Stimulated activated CD4-positive, alpha-beta T cell treated with anti-CD3 and anti-CD28 coated beads, Interleukin-12 subunit alpha, Interleukin-12 subunit beta, amount 100 ng/mL, for 48 hours (primary cell): ENCODE results near the gene EHMT2.
"Not testable (repeated sequence)": the region's sequence is repeated elsewhere in the genome, so short reads cannot be mapped to it uniquely, and the experiment has no call there.

Experiments used
- DNase-seq, 3 donors: peaks; one replicate each; pipeline ENCODE4 v3.0.0-alpha.2; 2020; ENCODE audit warnings: low read depth in 2 of 3, low spot score in 1 of 3

Gene EHMT2

DNA sequence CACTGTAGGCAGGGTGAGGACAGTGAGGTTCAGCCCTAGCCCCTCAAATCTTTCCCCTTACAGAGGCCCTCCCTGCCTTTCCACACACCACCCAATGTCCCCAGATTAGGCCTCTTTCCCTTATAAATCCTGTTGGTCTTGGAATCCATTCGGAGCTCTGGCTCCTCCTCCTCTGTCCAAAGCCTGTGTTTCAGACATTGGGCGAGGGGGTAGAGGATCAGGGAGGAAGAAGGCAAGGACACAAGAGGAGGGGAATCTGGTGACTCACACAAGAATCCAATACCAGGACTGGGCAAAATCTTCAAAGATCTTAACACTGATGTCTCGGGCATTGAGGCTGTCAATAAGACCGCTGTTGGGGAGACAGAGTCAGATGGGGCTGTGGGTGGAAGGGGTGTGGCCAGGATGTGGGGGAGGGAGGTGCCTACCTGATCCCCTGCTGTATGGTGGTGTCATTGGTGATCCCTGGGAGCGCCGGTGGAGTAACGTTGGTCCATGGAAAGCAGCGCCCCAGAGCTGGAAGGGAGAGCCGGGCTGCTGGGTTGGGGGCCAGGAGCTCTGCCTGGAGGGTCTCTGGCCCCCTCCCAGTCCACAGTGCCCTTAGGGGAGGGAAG, 26.3 kb downstream of the EHMT2 start:
- no peak for DNase-seq

GRCh38 chr6:31870385-31870921, 27.0 kb downstream of the EHMT2 start:
- DNase-seq = no peak

DNA sequence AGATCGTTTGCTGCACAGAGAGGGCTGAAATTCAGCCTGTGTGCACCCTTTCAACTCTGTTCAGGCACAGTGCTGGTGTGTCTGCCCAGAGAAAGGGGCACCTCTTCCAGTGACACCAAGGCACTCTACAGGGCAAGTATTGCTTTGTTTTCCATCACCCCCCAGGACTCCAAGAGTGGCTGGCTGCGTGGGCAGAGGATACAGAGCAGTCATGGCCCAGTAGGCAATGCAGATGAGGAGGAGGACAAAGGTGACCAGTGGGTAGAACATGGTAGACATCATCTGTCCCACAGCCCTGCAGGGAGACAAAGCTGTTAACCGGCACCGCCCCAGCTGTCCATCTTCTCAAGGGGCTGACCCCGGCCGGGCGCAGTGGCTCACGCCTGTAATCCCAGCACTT, 28.2 kb downstream of the EHMT2 start:
- DNase-seq = no peak

- DNase-seq = not testable (repeated sequence)
Observed at GRCh38 chr6:31868658-31868971, 28.9 kb downstream of the EHMT2 start.

GRCh38 chr6:31865205-31866118, 32.0 kb downstream of the EHMT2 start:
- no peak for DNase-seq

DNA sequence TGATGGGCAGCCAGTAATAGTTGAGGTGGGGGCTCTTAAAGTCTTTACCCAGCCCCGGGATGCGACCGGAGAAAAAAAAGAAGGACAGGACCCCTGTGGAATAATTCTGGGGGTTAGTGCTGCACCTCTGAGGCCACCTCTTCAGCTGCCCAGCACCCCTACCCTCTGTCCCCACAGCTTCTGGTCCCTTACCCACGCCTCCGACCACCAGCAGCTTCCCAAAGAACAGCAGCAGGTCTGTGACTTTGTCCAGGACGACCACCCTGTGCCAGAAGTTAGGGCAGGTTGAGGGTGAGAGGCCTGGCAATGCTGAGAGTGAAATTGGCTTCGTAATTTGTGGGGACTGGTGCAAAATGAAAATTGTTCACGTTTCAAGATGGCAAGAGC, 32.7 kb downstream of the EHMT2 start:
- no peak for DNase-seq

DNA sequence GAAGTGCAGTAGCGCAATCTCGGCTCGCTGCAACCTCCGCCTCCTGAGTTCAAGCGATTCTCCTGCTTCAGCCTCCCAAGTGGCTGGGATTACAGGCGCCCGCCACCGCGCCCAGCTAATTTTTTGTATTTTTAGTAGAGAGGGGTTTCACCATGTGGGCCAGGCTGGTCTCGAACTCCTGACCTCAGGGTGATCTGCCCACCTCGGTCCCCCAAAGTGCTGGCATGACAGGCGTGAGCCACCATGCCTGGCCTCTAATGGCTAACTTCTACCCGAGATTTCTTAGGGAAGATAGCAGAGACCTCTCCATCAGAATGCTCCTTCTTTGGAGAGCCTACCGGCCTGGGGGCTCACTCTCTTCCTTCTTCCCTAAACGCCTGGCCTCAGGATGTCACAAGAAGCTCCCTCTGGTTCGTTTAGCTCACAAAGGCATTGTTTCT, 33.4 kb downstream of the EHMT2 start:
- not testable (repeated sequence) for DNase-seq

DNA sequence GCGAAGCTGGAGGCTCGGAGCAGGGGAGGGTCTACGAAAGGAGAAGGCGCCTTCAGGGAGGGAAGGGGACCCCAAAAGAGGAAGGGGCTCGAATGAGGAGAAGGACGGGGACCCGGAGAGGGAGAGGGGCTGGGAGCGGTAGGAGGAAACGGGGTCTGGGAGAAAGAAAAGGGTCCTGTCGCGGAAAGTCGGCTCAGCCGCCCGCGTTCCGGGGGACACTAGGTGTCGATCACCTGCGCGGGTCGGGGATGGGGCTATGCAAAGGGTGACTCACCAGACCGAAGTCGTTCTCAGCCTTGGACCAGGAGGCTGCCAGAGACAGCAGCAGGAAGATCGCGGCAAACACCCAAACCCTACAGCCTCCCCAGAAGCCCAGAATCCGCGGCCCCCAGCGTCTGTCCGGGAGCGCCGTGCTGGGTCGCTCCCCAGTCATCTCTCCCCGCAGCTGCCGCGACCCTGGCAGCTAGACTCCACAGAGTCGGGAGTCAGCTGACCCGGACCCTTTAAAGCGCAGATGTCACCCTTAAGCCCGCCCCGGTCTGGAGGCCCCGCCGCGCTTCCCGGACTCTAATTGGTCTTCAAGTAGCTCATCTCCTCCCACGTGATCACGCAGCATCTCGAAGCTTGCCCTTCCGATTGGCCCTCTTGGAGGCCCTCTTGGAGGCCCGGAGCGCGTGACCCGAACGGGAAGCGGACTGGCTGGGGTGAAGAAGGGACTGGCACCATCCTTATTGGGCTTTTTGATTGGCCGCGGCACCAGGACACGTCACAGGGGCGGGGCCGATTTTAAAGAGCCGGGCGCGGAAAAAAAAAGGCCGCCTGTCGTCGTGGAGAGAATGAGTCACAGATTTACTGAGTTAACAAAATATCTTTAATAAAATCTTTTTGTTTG, 34.9 kb downstream of the EHMT2 start, which contains the start of gene NEU1:
TSS of gene NEU1 (minus strand) at position 478 of the 892 bp plus-strand sequence. CDS start at position 433, 45 bp downstream.
- peak; percentile 96 to 99 (median 99) for DNase-seq

GRCh38 chr6:31861919-31862343, 35.6 kb downstream of the EHMT2 start:
- DNase-seq = no peak

DNA sequence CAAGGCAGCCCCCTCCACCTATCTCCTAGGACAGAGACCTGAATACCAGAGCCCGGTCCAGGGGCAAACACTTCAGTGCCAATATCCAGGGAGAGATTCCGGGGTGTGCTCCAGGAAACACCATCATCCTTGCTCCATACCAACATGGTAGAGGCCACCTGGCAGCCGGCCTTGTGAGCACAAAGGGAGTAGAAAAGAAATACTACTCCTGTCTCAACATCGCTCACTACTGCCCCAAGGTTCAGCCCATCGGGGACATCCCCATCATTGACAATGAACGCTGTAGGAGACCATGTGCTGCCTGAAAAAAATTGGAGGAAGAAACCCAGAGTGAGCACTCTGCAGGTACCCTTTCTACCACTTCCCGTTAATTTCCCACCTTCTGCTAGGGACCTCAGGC, 36.3 kb downstream of the EHMT2 start:
- no peak for DNase-seq

DNA sequence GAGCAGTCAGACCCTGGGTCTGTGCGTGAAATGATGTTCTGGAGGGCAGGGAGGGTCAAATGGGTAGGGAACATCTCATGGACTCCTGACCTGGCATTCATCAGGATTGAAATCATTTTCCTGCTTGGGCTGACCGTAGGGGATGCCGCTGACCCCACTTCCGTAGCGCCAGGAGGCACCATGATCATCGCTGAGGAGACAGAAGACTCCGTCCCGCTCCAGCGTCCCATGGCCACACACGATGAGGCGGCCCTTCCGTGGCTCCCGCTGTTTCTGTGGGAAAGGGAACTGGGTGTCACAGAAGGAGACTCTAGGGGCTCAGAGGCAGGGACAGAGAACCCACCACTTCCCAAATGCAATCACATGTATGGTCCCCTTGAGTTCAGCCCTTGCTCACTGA, 37.1 kb downstream of the EHMT2 start:
- no peak for DNase-seq

DNA sequence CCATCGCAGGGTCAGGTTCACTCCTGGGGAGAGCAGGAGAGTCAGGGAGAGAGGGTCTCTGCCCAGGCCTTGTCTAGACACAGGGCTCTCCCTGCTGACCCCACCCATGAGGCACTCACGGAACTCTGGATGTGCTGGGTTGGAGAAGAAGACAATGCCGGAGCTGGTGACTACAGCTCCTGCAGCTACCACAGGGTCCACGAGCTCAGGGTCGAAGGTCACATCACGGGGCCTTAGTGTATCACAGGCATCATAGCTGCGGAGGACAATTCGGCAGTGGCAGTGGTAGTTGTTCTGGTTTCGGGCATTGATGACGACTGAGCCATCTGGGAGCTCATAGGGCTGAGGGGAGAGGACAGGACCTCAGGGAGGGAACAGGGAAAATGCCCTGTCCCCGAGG, 37.6 kb downstream of the EHMT2 start:
- DNase-seq = no peak

DNA sequence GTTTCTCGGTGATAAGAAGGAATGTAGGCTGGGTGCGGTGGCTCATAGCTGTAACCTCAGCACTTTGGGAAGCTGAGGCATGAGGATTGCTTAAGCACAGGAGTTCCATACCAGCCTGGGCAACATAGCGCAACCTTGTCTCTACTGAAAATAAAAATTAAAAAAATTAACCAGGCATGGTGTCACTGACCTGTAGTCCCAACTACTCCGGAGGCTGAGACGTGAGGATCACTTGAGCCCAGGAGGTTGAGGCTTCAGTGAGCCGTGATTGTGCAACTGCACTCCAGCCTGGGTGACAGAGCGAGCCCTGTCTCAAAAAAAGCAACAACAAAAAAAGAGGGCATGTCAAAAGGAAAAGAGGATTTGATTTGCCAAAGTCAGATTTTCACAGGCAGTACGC, 38.8 kb downstream of the EHMT2 start:
- DNase-seq = no peak

DNA sequence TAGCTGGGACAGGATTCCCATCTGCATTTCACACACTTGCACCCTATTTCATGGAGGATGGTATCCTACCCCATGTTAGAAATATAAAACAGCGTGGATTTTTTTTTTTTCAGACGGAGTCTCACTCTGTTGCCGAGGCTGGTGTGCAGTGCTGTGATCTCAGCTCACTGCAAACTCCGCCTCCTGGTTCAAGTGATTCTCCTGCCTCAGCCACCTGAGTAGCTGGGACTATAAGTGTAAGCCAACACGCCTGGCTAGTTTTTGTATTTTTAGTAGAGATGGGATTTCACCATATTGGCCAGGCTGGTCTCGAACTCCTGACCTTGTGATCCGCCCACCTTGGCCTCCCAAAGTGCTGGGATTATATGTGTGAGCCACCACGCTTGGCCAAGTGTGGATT, 39.7 kb downstream of the EHMT2 start:
- not testable (repeated sequence) for DNase-seq

DNA sequence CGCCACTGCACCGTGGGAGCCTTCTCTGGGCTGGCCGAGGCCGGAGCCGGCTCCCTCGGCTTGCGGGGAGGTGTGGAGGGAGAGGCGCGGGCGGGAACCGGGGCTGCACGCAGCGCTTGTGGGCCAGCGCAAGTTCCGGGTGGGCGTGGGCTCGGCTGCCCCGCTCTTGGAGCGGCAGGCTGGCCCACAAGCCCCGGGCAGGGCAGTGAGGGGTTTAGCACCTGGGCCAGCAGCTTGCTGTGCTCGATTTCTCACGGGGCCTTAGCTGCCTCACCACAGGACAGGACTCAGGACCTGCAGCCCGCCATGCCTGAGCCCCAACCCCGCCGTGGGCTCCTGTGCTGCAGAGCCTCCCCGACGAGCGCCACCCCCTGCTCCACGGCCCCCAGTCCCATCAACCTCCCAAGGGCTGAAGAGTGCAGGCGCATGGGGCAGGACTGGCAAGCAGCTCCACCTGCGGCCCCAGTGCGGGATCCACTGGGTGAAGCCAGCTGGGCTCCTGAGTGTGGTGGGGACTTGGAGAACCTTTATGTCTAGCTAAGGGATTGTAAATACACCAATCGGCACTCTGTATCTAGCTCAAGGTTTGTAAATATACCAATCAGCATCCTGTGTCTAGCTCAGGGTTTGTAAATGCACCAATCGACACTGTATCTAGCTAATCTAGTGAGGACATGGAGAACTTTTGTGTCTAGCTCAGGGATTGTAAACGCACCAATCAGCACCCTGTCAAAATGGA, 45.3 kb downstream of the EHMT2 start:
- not testable (repeated sequence) for DNase-seq

DNA sequence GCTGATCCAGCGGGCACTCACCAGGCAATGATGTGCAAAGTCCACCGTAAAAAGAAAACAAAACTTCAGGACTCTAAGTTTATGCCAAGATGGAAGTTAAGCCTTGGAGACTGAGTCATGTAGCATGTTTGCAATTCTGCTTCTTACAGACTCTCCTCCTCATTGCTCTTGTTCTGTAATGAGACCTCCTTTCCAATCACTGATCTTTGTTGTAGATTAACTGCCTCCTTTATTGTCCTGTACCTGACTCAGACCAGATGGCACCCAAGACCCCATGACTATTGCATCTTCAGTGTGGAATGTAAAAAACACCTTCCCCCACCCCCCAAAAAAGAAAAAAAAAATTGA, 46.0 kb downstream of the EHMT2 start:
- DNase-seq = no peak

GRCh38 chr6:31850765-31851484, 46.6 kb downstream of the EHMT2 start:
- no peak for DNase-seq

DNA sequence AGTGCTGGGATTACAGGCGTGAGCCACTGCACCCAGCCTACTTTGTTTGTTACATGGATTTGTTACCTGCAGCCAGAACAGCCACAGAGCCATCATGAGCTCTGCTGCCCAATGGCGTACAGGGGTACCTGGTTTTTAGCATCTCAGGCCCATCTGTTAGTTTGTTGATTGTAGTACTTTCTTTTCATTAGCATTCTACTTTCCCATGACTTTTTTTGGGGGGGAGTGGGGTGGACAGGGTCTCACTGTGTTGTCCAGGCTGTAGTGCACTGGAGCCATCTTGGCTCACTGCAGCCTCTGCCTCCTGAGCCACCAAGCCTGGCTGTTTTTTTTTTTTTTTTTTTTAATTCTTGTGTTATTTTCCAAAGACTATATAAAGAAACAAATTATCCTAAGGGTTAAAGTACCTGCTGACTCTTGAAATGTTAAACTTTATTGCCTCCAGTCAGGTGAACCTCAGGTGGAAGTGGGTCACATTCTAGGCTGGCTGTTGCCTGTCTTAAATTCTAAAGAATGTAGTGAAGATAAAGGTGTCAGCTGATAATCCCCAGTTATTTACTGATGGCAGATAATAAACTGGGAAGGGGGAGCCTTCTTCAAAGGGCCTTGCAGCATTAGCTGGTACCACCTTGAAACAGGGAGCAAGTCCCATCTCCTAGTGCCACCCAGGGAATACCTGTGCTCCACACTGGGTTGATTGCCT, 50.1 kb downstream of the EHMT2 start:
- DNase-seq = no peak

GRCh38 chr6:31844507-31844906, 53.0 kb downstream of the EHMT2 start:
- DNase-seq = no peak
